ENCODE measurements around the gene SRCAP.

Gene SRCAP

GRCh38 chr16:30663038-30663437 is 35.9 kb upstream of the SRCAP start:
- H3K9me2 ChIP-seq (replicated peaks; ENCODE audit: insufficient read depth, low read length), result no peaks in the 10 kb centered on the region
- TF ChIP-seq EZH2phosphoT487 (IDR thresholded peaks at IDR 0.05; ENCODE audit: low read length) (no peak), CTCF (IDR thresholded peaks at IDR 0.05; ENCODE audit: low read length) (no peak), EZH2 (optimal IDR thresholded peaks at IDR 0.05; ENCODE audit: low read depth, low read length) (no peak)
- H3K4me3 ChIP-seq (ENCODE audit: low read length), result no peak overlapping the region
- peaks cover 8% of the 10 kb centered on the region for H3K36me3 ChIP-seq (replicated peaks; ENCODE audit: insufficient read depth, low read length)
- peaks cover 12% of the 10 kb centered on the region for H3F3A ChIP-seq (ENCODE audit: insufficient read depth, low read length)
- no peaks in the 10 kb centered on the region for H3K27me3 ChIP-seq (replicated peaks; ENCODE audit: insufficient read depth, low read length)
- H3K79me2 ChIP-seq (ENCODE audit: low read length), result peaks cover 60% of the 10 kb centered on the region
- no peak overlapping the region for H3K27ac ChIP-seq (ENCODE audit: low read length)
- DNase-seq, result no peak
- no peak overlapping the region for H2AFZ ChIP-seq (ENCODE audit: low read length)
- no peaks in the 10 kb centered on the region for H3K9me3 ChIP-seq (replicated peaks; ENCODE audit: insufficient read depth, low read length)
- no peak overlapping the region for H3K9ac ChIP-seq (ENCODE audit: low read length)
- no peak overlapping the region for H3K4me2 ChIP-seq (ENCODE audit: low read depth, low read length)
- H4K20me1 ChIP-seq (ENCODE audit: insufficient read depth, low read length), result no peaks in the 10 kb centered on the region
- 0 out of 2 replicates have a peak, but pooled peaks cover 11% of the 10 kb centered on the region for H3K4me1 ChIP-seq (ENCODE audit: low read length)

GRCh38 chr16:30663820-30664219 is 35.2 kb upstream of the SRCAP start:
- DNase-seq, result no peak
- TF ChIP-seq EZH2 (optimal IDR thresholded peaks at IDR 0.05; ENCODE audit: low read depth, low read length), result no peak
- TF ChIP-seq EZH2phosphoT487 (IDR thresholded peaks at IDR 0.05; ENCODE audit: low read length), result no peak
- TF ChIP-seq CTCF (IDR thresholded peaks at IDR 0.05; ENCODE audit: low read length), result no peak
- 0 out of 2 replicates have a peak, but pooled peaks cover 11% of the 10 kb centered on the region for H3K4me1 ChIP-seq (ENCODE audit: low read length)
- no peaks in the 10 kb centered on the region for H4K20me1 ChIP-seq (ENCODE audit: insufficient read depth, low read length)
- H3K9ac ChIP-seq (ENCODE audit: low read length), result no peak overlapping the region
- no peaks in the 10 kb centered on the region for H3K27me3 ChIP-seq (replicated peaks; ENCODE audit: insufficient read depth, low read length)
- H2AFZ ChIP-seq (ENCODE audit: low read length), result no peak overlapping the region
- H3F3A ChIP-seq (ENCODE audit: insufficient read depth, low read length), result peaks cover 12% of the 10 kb centered on the region
- H3K79me2 ChIP-seq (ENCODE audit: low read length), result peaks cover 60% of the 10 kb centered on the region
- no peak overlapping the region for H3K4me2 ChIP-seq (ENCODE audit: low read depth, low read length)
- H3K27ac ChIP-seq (ENCODE audit: low read length), result no peak overlapping the region
- H3K36me3 ChIP-seq (replicated peaks; ENCODE audit: insufficient read depth, low read length), result peaks cover 8% of the 10 kb centered on the region
- no peaks in the 10 kb centered on the region for H3K9me3 ChIP-seq (replicated peaks; ENCODE audit: insufficient read depth, low read length)
- no peaks in the 10 kb centered on the region for H3K9me2 ChIP-seq (replicated peaks; ENCODE audit: insufficient read depth, low read length)
- no peak overlapping the region for H3K4me3 ChIP-seq (ENCODE audit: low read length)

- Histone ChIP-seq H3F3A (ENCODE audit: insufficient read depth, low read length) (peaks cover 11% of the 10 kb centered on the region), H3K4me2 (ENCODE audit: low read depth, low read length) (no peak overlapping the region), H3K79me2 (ENCODE audit: low read length) (peaks cover 58% of the 10 kb centered on the region), H4K20me1 (ENCODE audit: insufficient read depth, low read length) (no peaks in the 10 kb centered on the region), H3K9me2 (replicated peaks; ENCODE audit: insufficient read depth, low read length) (no peaks in the 10 kb centered on the region), H3K36me3 (replicated peaks; ENCODE audit: insufficient read depth, low read length) (peaks cover 8% of the 10 kb centered on the region), H3K9me3 (replicated peaks; ENCODE audit: insufficient read depth, low read length) (no peaks in the 10 kb centered on the region), H3K9ac (ENCODE audit: low read length) (no peak overlapping the region), H3K27ac (ENCODE audit: low read length) (no peak overlapping the region), H3K27me3 (replicated peaks; ENCODE audit: insufficient read depth, low read length) (no peaks in the 10 kb centered on the region), H3K4me3 (ENCODE audit: low read length) (no peak overlapping the region), H3K4me1 (ENCODE audit: low read length) (0 out of 2 replicates have a peak, but pooled peaks cover 11% of the 10 kb centered on the region), H2AFZ (ENCODE audit: low read length) (no peak overlapping the region)
- no peak for DNase-seq
- no peak for TF ChIP-seq EZH2 (optimal IDR thresholded peaks at IDR 0.05; ENCODE audit: low read depth, low read length)
- no peak for TF ChIP-seq CTCF (IDR thresholded peaks at IDR 0.05; ENCODE audit: low read length)
- TF ChIP-seq EZH2phosphoT487 (IDR thresholded peaks at IDR 0.05; ENCODE audit: low read length), result no peak
Observed at GRCh38 chr16:30664616-30665109, 34.3 kb upstream of the SRCAP start.

Data from MM.1S (cell line).